GM12878 (cell line): ENCODE measurements around the gene SETD4.

ENCODE experiments used
- CBX3 ChIP-seq: fragments of 200-600 bp; sonication (generic); IDR thresholded peaks from 2 replicates; pipeline ENCODE4 v1.6.1; 2016; ENCODE audit warnings: low read depth, borderline replicate concordance
- CTCF ChIP-seq, 3 experiments: IDR thresholded peaks in 2 of 3; conservative IDR thresholded peaks in 1 of 3; 2 replicates each; pipeline ENCODE4 v1.5.1; 2011; ENCODE audit warnings: low read depth in 3 of 3, low read length in 3 of 3, mild to moderate bottlenecking in 3 of 3, control low read depth in 2 of 3, moderate library complexity in 2 of 3, inconsistent platforms in 1 of 3, mixed read lengths in 1 of 3; ENCODE audit not compliant: control insufficient read depth in 2 of 3, insufficient read depth in 1 of 3; ENCODE audit errors: extremely low read depth in 1 of 3
- EZH2 ChIP-seq: IDR thresholded peaks from 2 replicates; pipeline ENCODE4 v1.6.1; 2012; ENCODE audit warnings: low read depth, mild to moderate bottlenecking, control low read depth, inconsistent platforms, low read length, borderline replicate concordance; ENCODE audit not compliant: control insufficient read depth
- POLR2A ChIP-seq: IDR thresholded peaks from 2 replicates; pipeline ENCODE4 v1.6.1; 2011; ENCODE audit warnings: low read depth, mild to moderate bottlenecking, low read length
- RB1 ChIP-seq: fragments of 450-650 bp; formaldehyde crosslinking; IDR thresholded peaks from 2 replicates; pipeline ENCODE4 v1.6.1; 2017; ENCODE audit warnings: mild to moderate bottlenecking, borderline replicate concordance
- RFX5 ChIP-seq: IDR thresholded peaks from 2 replicates; pipeline ENCODE4 v1.6.1; 2011; ENCODE audit warnings: low read depth, low read length, improper control_type of control experiment
- SRF ChIP-seq, 2 experiments: IDR thresholded peaks; 2 replicates each; pipeline ENCODE4 v1.6.1; 2011; ENCODE audit warnings: low read depth in 2 of 2, low read length in 2 of 2, mild to moderate bottlenecking in 1 of 2, moderate library complexity in 1 of 2
- STAT1 ChIP-seq: fragments of 450-650 bp; conservative IDR thresholded peaks from 2 replicates; pipeline ENCODE4 v1.6.1; 2014; ENCODE audit warnings: antibody characterized with exemption, mild to moderate bottlenecking
- TCF3 ChIP-seq: IDR thresholded peaks from 2 replicates; pipeline ENCODE4 v1.6.1; 2012; ENCODE audit warnings: low read depth, mild to moderate bottlenecking, low read length, borderline replicate concordance; ENCODE audit not compliant: insufficient read depth
- USF1 ChIP-seq: IDR thresholded peaks from 2 replicates; pipeline ENCODE4 v1.6.1; 2011; ENCODE audit warnings: borderline replicate concordance, low read depth, mild to moderate bottlenecking, moderate library complexity, mixed read lengths, low read length; ENCODE audit not compliant: insufficient read depth; ENCODE audit errors: extremely low read length
- TF ChIP-seq, protein P1 (sequence below): IDR thresholded peaks from 2 replicates; pipeline ENCODE4 v1.6.1; 2012; ENCODE audit warnings: low read depth, low read length, improper control_type of control experiment

- TF ChIP-seq CTCF (IDR thresholded peaks at IDR 0.05 in 2 of 3, conservative IDR thresholded peaks at IDR 0.05 in 1 of 3; ENCODE audit: control insufficient read depth in 2 of 3, extremely low read depth in 1 of 3, insufficient read depth in 1 of 3, low read depth in 3 of 3, low read length in 3 of 3), result no peak
- no peak for TF ChIP-seq RB1
- no peak for TF ChIP-seq RFX5
- no peak for TF ChIP-seq EZH2
- TF ChIP-seq STAT1, result no peak
- TF ChIP-seq CBX3, result no peak
- TF ChIP-seq TCF3, result no peak
- TF ChIP-seq, protein P1, sequence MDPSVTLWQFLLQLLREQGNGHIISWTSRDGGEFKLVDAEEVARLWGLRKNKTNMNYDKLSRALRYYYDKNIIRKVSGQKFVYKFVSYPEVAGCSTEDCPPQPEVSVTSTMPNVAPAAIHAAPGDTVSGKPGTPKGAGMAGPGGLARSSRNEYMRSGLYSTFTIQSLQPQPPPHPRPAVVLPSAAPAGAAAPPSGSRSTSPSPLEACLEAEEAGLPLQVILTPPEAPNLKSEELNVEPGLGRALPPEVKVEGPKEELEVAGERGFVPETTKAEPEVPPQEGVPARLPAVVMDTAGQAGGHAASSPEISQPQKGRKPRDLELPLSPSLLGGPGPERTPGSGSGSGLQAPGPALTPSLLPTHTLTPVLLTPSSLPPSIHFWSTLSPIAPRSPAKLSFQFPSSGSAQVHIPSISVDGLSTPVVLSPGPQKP, result no peak
- no peak for TF ChIP-seq SRF (IDR thresholded peaks at IDR 0.05; ENCODE audit: low read depth in 2 of 2, low read length in 2 of 2)
- no peak for TF ChIP-seq POLR2A
- no peak for TF ChIP-seq USF1
Observed at GRCh38 chr21:36039861-36040260, 20.5 kb downstream of the SETD4 start.
